ENCODE results near the gene ATP8B3.

The ATP8B3 gene

DNA sequence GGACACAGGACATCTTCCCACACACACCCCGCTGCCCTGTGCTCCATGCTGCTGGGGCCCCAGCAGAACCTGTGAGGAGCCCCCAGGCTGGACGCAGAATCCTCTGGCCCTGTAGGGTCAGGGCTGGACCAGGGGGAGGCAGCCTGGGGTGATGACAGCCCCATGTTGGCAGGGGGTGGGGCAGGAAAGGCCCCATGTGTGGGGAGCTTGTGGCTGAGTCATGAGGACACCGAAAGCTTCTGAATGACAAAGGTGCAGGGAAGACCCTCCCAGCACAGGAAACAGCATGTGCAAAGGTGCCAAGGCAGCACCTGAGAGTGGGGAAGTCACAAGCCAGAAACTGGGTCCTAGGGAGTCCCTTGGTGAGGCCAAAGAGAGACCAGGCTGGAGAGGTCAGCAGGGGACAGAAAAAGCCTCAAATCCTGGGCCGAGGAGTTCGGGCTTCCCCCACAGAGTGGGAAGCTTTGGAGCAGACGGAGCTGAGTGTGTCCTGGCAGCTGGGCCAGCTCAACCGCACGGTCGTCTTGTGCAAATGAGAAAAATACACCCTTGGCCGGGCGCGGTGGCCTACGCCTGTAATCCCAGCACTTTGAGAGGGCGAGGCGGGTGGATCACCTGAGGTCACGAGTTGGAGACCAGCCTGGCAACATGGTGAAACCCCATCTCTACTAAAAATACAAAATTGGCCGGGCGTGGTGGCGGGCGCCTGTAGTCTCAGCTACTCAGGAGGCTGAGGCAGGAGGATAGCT lies 17.5 kb downstream of the ATP8B3 start:
- no peak for DNase-seq

DNA sequence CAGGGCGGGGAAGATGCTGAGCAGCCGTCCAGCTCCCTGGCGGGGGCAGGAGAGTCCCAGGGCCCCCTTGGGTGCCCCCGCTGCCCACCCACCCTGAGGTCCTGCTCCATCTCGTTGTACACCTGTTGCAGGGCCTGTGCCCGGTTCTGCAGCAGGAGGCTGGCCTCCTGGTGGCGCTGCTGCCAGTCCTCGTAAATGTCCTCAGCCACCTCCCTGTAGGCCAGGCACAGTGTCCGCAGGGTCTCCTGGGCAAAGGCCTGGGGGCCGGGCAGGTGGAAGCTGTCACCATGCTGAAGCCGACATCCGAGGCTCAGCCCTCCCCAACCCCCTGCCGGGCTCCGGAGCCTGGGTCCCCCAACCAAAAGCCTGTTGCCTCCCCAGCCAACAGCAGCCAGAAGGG lies 20.2 kb downstream of the ATP8B3 start:
- DNase-seq, result no peak

DNA sequence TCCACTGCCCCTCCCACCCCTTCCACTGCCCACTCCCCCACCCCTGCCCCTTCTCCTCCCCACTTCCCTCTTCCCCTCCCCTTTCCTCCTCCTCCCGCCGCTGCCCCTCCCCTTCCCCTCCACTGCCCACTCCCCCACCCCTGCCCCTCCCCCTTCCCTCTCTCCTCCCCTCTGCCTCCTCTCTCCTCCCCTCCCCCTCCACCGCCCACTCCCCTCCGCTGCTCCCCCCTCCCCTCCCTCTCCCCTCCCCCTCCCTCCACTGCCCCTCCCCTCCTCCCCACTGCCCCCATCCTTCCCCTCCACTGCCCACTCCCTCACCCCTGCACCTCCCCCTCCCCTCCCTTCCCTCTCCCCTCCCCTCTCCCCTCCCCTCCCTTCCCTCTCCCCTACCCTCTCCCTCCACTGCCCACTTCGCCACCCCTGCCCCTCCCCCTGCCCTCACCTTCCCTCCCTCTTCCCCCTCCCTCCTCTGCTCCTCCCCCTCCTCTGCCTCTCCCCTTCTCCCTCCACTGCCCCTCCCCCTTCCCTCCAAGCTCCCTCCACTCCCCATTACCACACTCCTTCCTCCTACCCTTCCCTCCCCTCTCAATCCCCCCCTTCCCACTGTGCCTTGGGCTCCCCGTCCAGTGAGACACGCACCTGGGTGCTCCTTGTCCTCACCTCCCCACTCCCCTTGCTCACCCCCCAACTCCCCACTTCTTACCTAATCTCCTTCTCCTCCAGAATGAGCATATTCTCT lies 21.9 kb downstream of the ATP8B3 start:
- DNase-seq, result no peak

DNA sequence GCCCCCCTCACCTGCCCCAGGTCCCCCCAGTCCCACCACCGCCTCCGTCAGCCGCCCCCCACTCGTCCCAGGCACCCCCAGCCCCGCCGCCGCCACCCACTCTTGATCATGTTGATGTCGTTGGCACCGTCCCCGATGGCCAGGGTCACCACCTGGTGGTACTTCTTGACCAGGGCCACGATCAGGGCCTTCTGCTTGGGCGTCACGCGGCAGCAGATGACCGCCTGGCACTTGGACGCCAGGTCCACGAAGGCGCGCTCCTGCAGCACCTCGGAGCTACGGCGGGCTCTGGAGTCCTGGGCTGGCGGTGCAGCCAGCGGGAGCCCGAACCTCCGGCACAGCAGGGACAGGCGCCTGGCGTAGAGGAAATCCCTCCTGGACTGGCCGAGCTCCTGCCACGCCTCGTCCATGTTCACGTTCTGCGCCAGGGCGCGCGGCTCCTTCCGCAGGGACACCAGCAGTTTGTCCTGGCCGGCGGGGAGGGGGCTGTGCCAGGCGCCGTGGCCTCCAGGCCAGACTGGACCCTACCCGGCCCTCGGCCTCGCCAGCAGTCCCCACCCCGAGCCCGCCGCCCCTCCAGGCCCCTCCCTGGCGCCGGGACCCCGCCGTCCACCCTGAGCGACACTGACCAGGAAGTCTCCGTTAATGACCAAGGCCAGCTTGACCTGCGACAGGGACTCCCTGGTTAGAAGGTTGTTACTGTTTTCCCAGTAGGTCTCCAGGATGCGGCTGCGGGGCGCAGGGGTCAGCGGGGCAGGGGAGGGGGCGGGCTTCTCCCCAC lies 22.6 kb downstream of the ATP8B3 start:
- no peak for DNase-seq

DNA sequence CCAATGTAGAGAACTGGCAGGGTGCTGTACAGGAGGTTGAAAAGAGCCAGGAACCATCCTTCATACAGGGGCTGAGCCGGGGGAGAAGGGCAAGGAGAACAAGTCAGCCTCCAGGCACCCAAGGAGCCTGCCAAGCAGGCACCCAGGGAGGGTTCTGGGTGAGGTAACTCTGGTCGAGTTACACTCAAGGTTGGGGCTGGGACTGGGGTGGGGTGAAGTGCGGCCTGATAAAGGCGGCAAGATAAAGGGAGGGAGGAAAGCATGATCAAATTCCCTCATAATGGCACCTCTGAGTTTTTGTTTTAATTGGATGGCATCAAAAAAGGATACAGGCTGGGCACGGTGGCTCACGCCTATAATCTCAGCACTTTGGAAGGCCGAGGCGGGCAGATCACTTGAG lies 25.0 kb downstream of the ATP8B3 start:
- no peak for DNase-seq

DNA sequence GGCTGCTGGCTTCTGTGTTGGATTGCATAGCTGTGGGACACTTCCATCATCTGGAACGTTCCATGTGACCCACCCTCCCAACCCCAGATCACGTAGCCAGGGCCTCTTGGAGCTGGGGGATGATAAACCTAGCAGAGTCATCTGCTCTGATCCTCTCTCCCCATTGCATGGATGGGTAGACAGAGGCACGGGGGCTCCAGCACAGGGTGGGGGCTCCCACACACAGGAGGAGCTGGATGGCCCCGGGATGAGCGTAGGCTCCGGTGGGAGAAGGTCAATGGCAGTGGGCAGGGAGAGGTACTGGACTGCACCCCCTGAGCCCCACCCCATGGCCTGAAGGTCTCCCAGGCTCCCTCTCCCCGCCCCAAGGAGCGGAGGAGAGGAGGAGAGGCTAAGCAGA lies 25.4 kb downstream of the ATP8B3 start:
- no peak for DNase-seq

DNA sequence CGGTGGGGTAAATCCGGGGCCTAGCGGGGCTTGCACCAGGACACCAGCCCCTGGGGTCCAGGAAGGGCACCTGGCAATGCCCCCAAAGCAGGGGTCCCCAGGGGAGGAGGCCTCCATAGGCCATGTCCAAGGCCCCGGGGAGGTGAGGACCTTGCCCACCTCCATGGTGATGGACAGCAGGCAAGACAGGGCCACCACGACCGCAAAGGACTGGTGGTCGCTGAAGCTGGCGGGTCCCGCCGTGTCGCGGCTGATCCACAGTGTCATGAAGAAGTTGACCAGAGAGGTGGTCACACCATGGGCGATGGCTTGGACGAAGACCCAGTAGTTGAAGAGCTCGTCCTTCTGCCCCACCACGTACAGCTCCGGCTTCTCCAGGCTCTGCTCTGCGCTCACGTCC lies 26.8 kb downstream of the ATP8B3 start:
- DNase-seq, result no peak

DNA sequence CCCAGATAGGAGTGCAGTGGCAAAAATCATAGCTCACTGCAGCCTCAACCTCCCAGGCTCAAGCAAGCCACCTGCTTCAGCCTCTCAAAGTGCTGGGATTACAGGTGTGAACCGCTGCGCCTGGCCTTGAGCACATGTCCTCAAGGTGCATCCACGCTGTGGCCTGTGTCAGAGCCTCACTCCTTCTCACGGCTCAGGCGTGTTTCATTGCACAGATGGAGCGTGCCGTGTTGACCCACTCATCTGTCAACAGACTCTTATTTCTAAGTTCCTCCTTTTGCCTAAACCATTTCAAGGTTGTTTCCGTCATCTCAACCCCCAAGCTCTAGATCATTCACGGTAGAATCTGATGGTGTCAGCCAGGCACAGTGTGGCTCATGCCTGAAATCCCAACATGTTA lies 28.2 kb downstream of the ATP8B3 start:
- no peak for DNase-seq

DNA sequence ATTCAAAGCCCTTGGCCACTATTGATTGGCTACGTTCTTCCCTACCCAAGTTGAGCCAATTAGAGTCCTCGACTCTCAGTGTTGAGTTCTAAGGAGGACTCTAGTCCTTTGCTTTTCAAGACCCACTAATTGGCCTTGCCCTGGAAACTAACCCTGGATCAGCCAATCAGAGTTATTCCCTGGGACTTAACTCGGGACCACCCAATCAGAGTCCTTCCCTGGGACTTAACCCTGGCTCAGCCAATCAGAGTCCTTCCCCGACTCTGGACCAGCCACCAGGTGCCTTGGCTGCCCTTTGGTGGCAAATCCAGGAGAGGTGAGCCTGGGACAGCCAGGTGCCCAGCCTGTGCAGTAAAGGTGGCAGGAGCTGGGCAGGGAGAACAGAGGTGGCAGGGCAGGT lies 28.7 kb downstream of the ATP8B3 start:
- no peak for DNase-seq

DNA sequence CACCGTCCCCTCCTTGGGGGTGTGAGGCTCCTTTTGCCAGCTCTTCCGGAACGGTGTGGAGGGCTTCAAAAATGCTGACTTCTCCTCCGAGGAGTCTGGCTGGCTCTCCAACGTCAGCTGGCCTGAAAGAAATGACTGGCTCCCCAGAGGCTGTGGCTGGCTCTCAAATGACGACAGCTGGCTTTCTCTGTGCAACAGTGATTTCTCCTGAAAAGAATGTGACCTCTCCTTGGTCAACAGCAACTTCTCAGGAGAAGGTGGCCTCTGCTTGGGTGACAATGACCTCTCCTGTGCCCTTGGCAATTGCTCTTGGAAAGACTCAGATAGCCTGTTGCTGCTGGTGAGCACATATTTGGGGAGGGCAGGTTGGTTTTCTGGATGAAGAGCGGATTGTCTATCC lies 29.6 kb downstream of the ATP8B3 start:
- DNase-seq, result no peak

DNA sequence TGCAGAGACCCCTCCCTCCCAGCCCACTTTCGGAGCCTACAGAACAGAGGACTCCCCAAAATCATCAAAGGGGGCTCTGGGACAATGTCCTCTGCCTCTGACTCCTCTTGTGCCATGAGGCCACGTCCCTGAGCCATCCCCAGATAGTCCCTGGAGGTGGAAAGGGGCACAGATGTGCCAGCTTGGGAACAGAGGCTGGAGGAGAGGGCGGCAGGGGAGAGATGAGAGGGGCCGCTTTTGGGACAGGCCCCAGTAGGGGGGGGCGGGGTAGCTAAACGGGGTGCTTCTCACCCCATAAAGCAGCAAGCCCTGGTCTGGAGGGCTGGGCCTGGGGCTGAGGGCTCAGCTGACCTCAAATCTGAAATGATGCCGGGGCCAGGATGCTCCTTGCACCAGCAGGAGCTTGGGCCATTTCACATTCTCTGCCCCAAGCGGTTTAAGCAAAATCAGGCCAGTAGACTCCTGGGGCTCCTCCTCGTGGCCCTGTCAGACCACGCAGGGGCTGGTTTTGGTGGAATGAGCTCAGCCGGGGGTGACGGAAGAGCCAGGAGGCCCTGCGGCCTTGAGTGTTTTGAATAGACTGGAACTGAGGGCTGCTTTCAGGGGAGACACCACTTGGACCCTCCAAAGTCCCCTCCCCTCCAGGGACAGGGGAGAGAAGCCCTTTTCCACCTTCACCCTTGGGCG lies 31.7 kb downstream of the ATP8B3 start:
- no peak for DNase-seq

DNA sequence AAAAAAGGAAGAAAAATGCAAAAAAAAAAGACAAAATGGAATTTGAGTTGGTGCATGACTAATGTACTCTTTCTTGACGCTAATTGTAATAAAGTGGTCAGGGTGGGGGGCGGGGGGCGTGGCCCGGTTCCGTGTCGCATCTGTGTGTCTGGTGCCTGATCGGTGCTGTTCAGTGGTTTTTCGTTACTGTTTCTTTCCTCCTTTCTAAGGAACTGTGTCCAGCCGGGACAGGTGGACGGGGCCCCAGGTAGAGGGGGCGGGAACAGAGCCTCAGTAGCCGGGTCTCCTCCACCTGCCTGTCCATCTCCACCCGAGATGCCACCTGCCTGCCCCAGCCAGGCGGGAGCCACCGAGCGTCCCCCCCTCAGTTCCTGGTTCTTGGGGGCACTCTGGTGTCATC lies 32.5 kb downstream of the ATP8B3 start:
- DNase-seq, result no peak

DNA sequence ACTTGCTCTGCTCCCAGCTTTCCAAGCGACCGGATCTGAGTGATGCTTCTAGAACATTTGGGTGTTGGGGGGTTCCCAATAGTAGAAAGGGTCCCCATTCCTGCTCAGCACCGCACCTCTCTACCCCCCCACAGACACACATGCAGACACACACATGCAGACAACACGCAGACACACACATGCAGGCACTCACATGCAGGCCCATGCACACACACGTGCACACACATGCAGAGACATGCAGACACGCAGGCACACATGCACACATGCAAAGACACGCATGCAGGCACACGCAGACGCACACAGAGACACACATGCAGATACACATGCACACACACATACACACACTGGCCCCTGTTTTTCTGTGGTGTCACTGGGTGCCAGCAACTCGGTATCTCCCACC lies 34.9 kb downstream of the ATP8B3 start:
- no peak for DNase-seq

DNA sequence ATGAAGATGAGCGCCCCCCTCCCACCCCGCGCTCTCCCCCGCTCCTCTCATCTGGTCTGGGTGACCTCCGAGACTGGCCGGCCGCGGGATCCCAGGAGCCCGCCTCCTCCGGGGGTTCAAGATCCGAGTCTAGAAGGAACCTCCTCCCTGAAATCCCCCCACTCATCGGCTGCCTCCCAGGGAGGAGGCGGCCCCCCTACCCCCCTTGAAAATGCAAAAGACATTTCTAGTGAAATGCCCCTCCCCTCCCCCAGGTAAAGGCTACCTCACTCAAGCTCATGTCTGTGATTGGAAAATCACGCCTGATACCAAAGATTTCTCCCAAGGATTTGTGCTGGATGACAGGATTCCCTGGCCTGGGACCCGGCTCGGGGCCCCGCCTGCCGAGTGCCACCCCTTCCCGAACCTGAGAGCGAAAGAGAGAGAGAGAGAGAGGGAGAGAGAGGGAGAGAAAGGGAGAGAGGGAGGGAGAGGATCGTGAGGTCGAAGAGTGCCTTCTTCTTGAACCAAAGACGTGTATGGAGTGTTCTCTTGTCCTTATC lies 35.4 kb downstream of the ATP8B3 start:
- DNase-seq, result no peak

DNA sequence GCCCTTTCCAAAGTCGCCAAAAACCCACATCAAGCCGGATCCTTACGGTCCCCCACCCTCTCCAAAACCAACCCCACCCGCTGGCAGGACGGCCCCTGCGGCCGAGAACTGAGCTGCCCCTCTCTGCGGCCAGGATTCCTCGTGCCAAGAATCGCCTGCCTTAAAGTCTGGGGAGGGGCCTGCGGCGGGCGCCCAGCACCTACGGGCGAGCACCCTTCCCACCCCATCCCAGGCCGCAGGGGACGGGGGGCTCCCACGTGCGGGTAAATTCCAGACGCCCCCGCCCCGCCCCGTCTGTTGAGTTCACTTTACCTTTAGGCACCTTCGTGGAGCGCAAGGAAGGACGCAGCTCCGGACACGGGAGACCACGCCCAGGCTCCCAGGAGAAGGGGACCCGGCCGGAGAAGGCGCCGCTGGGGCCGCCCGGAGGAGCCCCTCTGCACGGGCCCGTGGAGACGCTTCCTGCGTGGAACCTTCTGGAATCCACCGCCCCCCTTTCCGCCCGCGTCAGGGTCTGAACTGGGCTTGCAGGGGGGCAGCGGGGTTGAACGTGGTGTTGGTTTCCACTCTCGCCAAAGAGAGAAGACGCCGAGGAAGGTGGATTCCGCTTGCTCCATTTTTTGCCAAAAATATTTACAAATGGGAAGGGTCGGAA lies 36.0 kb downstream of the ATP8B3 start:
- DNase-seq, result no peak

DNA sequence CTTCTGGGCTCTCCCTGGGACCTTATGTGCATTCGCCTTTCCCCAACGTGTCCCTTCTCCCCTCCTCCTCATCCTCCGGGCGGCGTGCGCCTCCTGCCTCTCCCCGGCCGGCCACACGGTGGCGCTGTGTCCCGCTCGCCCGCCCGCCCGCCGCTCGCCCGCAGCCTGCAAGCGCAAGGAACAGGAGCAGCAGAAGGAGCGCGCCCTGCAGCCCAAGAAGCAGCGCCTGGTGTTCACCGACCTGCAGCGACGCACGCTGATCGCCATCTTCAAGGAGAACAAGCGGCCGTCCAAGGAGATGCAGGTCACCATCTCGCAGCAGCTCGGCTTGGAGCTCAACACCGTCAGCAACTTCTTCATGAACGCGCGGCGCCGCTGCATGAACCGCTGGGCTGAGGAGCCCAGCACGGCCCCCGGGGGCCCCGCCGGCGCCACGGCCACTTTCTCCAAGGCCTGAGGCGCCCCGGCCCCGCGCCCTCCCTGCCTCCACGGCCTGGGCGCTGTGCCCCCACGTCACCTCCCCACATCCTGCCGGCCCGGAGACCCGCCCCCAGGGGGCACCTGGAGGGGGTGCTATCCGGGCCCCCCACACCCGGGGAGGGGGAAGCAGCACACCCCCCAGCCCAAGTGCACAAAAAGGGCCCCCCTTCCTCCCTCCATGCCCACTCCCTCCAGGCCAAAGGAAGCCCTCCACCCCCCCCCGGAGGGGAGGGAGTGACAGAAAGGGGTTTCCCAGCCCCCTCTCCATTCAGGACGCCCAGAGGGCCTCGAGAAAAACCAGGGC lies 36.9 kb downstream of the ATP8B3 start:
- no peak for DNase-seq

DNA sequence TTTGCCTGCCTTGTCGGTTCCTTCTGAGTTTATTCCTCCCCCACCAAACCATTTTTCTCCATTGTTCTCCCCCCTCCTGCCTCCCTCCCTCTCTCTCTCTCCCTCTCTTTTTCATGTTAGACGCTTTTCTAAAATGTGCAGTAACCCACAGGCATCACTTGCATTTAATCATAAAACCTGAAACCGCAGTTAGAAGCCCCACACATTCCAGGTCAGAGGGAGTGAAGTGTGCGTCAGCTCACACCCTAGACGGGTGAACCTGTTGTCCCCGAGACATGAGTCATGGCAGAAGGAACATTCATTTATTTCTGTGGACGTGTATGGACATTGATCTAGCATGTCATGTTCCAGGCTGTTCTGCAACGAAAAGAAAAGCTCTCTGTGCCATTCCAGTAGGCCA lies 38.9 kb downstream of the ATP8B3 start:
- DNase-seq, result no peak

DNA sequence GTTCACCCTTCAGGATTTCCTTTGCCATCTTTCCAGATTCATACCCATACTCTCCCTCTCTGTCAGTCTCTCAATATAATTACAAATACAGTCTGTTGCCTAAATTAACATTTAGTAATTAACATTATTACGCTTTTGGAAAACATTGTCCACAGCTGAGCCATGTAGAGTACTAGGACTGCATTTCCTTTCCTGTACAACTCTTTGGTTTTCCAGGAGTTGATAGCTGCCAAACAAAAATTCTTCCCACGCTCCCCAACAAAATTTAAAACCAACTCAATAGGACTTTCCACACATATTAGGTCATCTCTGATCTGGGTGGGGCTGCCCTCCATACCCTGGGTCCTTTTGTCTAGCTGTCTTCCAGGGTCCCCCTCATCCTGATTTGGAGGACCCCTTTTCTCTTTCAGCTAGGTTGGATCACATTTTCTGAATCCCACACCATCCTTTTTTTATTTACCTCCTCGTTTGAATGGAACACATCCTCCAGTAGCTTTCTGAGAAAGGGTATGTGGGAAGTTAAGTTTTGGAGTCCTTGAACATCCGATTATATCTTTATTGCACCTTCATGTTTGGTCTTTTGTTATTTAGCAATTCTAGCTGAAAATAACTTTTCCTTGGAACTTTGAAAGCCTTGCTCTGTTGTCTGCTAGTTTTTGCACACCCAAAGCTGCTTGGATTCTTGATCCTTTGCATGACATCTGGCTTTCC lies 41.1 kb downstream of the ATP8B3 start:
- DNase-seq, result no peak

DNA sequence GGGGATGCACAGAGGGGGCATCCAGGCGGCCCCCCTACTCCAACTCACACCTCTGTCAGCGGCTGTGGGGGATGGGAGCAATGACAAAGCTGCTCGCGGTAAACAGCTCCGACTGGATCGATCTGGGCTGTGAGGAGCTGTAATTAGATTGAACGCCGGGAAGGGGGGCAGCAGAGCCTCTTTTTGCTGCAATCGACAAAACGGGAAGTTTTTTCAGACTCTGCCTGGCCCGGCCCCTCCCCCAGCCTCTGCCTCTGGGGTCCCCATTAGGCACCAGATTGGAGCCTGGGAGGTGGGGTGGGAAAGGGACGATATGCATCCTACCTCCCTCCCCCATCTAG lies 42.5 kb downstream of the ATP8B3 start:
- no peak for DNase-seq

DNA sequence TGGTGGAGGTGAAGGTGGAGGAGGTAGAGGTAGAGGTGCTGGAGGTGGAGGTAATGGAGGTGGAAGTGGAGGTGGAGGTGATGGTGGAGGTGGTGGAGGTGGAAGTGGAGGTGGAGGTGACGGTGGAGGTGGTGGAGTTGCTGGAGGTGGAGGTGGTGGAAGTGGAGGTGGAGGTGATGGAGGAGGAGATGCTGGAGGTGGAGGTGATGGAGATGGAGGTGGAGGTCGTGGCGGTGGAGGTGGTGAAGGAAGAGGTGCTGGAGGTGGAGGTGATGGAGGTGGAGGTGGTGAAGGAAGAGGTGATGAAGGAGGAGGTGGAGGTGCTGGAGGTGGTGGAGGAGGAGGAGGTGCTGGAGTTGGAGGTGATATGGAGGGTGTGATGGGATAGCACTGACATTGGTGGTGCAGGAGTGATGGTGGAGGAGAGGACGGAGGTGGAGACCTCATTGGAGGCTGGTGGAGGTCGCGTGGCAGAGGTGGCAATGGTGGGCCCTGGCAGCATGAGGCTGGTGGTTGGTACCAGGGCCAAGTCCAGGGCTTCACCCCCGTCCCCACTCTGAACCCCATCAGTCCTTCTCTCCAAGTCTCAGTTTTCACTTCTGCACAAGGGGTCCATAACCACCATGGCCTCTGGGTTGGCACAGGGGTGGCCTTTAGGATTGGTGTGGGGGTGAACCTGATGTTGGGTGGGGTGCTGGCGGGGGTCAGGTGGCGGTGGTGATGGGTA lies 43.0 kb downstream of the ATP8B3 start:
- no peak for DNase-seq

Data from NCI-H345 (cell line).